SK-N-SH (cell line): ENCODE results near the gene ADAP1. TPM values are rescaled to one million over a fixed set of nuclear protein-coding genes. Genes with fewer than 3 reads are reported as not detected.

Source experiments
- CTCF ChIA-PET: fragments of 300-600, 350-600 bp; formaldehyde crosslinking; extraction: SDS; loops from one replicate; lab custom pipeline; 2021; lab: Yijun Ruan, JAX
- POLR2A ChIA-PET: fragments of 350-600 bp; sonication (Branson Sonifier 250); formaldehyde crosslinking; extraction: SDS; loops from one replicate; lab custom pipeline; 2020; ENCODE audit warnings: antibody characterized with exemption, inconsistent platforms; lab: Yijun Ruan, JAX
- DNase-seq: peaks from one replicate; pipeline ENCODE4 v3.0.0; 2012
- H2AFZ ChIP-seq: fragments of 200-600 bp; sonication (generic); 2 replicates; pipeline ENCODE4 v1.8.1; 2016; ENCODE audit warnings: antibody characterized with exemption, mild to moderate bottlenecking, low read depth
- H3F3A ChIP-seq: fragments of 200-600 bp; sonication (generic); replicated peaks from 2 replicates; pipeline ENCODE3; 2016; ENCODE audit warnings: antibody characterized with exemption, mild to moderate bottlenecking; ENCODE audit not compliant: insufficient read depth
- H3K27ac ChIP-seq, 2 experiments: fragments of 200-500 bp in 1 of 2; fragments of 200-600 bp in 1 of 2; sonication (Bioruptor generic) in 1 of 2; sonication (generic), shearing (Covaris generic) in 1 of 2; 2 replicates each; pipeline versions ENCODE4 v1.5.1 to v1.6.1; 2014 to 2016; ENCODE audit warnings: low read depth in 2 of 2, inconsistent platforms in 1 of 2, low read length in 1 of 2, mild to moderate bottlenecking in 1 of 2, mixed read lengths in 1 of 2
- H3K27me3 ChIP-seq: fragments of 200-600 bp; sonication (generic), shearing (Covaris generic); 2 replicates; pipeline ENCODE4 v1.6.1; 2016; ENCODE audit warnings: mixed run types; ENCODE audit not compliant: insufficient read depth
- H3K36me3 ChIP-seq, 2 experiments: fragments of 200-500 bp in 1 of 2; fragments of 200-600 bp in 1 of 2; sonication (Bioruptor generic) in 1 of 2; sonication (generic) in 1 of 2; replicated peaks in 1 of 2; 2 replicates each; pipeline versions ENCODE3 to v1.5.1; 2014 to 2016; ENCODE audit warnings: low read length in 1 of 2, mild to moderate bottlenecking in 1 of 2; ENCODE audit not compliant: insufficient read depth in 2 of 2, control insufficient read depth in 1 of 2
- H3K4me1 ChIP-seq, 2 experiments: fragments of 200-500 bp in 1 of 2; fragments of 200-600 bp in 1 of 2; sonication (Bioruptor generic) in 1 of 2; sonication (generic), shearing (Covaris generic) in 1 of 2; 2 replicates each; pipeline versions ENCODE4 v1.5.1 to v1.6.1; 2014 to 2016; ENCODE audit warnings: low read depth in 1 of 2, low read length in 1 of 2, mixed run types in 1 of 2; ENCODE audit not compliant: insufficient read depth in 2 of 2, control insufficient read depth in 1 of 2
- H3K4me2 ChIP-seq: fragments of 200-600 bp; sonication (generic), shearing (Covaris generic); 2 replicates; pipeline ENCODE4 v1.6.1; 2017; ENCODE audit warnings: mixed run types
- H3K4me3 ChIP-seq, 2 experiments: fragments of 200-500 bp in 1 of 2; fragments of 200-600 bp in 1 of 2; sonication (Bioruptor generic) in 1 of 2; sonication (generic), shearing (Covaris generic) in 1 of 2; 2 replicates each; pipeline versions ENCODE4 v1.5.1 to v1.8.1; 2014 to 2016; ENCODE audit warnings: low read depth in 2 of 2, inconsistent platforms in 1 of 2, low read length in 1 of 2, mild to moderate bottlenecking in 1 of 2, mixed read lengths in 1 of 2, moderate library complexity in 1 of 2
- H3K79me2 ChIP-seq: fragments of 200-600 bp; sonication (generic); 2 replicates; pipeline ENCODE4 v1.8.1; 2017; ENCODE audit warnings: mild to moderate bottlenecking; ENCODE audit not compliant: insufficient read depth
- H3K9ac ChIP-seq: fragments of 200-600 bp; sonication (generic); 2 replicates; pipeline ENCODE4 v1.6.1; 2017; ENCODE audit warnings: mixed run types
- H3K9me2 ChIP-seq: fragments of 200-600 bp; sonication (generic); 2 replicates; pipeline ENCODE4 v1.6.1; 2017; ENCODE audit warnings: mixed run types
- H3K9me3 ChIP-seq: fragments of 200-600 bp; sonication (generic); 2 replicates; pipeline ENCODE4 v1.6.1; 2017; ENCODE audit warnings: mixed run types, mild to moderate bottlenecking, moderate library complexity
- H4K20me1 ChIP-seq: fragments of 200-600 bp; sonication (generic); 2 replicates; pipeline ENCODE4 v1.6.1; 2017; ENCODE audit warnings: mild to moderate bottlenecking, mixed run types; ENCODE audit not compliant: insufficient read depth
- CHD2 ChIP-seq: fragments of 150-350 bp; IDR thresholded peaks from 2 replicates; pipeline ENCODE4 v1.6.1; 2018; ENCODE audit warnings: low read length; ENCODE audit not compliant: partially characterized antibody
- ELF1 ChIP-seq: IDR thresholded peaks from 2 replicates; pipeline ENCODE4 v1.4.0; 2012
- EP300 ChIP-seq, 2 experiments: IDR thresholded peaks; 2 replicates each; pipeline versions ENCODE4 v1.4.0 to v1.6.1; 2012; ENCODE audit warnings: borderline replicate concordance in 1 of 2, low read depth in 1 of 2, low read length in 1 of 2
- EZH2phosphoT487 ChIP-seq: fragments of 200-600 bp; sonication (generic); IDR thresholded peaks from 2 replicates; pipeline ENCODE4 v1.6.1; 2017; ENCODE audit warnings: low read depth, mixed run types, mild to moderate bottlenecking, antibody characterized with exemption, moderate library complexity, borderline replicate concordance
- FOSL2 ChIP-seq: IDR thresholded peaks from 2 replicates; pipeline ENCODE4 v1.4.0; 2012; ENCODE audit warnings: low read depth, mild to moderate bottlenecking, moderate library complexity, borderline replicate concordance
- FOXJ3 ChIP-seq: sonication (generic); formaldehyde crosslinking; IDR thresholded peaks from 2 replicates; pipeline ENCODE4 v1.5.1; 2020; ENCODE audit warnings: mild to moderate bottlenecking, missing genetic modification reagents
- FOXM1 ChIP-seq: IDR thresholded peaks from 2 replicates; pipeline ENCODE4 v1.4.0; 2012; ENCODE audit warnings: low read depth, mild to moderate bottlenecking
- GABPA ChIP-seq: IDR thresholded peaks from 2 replicates; pipeline ENCODE4 v1.4.0; 2012; ENCODE audit warnings: low read depth, mild to moderate bottlenecking
- JUND ChIP-seq: IDR thresholded peaks from 2 replicates; pipeline ENCODE4 v1.4.0; 2012
- MEF2A ChIP-seq: IDR thresholded peaks from 2 replicates; pipeline ENCODE4 v1.4.0; 2012; ENCODE audit warnings: low read depth, borderline replicate concordance
- MXI1 ChIP-seq: IDR thresholded peaks from 2 replicates; pipeline ENCODE4 v1.6.1; 2012; ENCODE audit warnings: mild to moderate bottlenecking, low read depth, low read length, improper control_type of control experiment
- NFIC ChIP-seq: IDR thresholded peaks from 2 replicates; pipeline ENCODE4 v1.4.0; 2012; ENCODE audit warnings: borderline replicate concordance
- NRF1 ChIP-seq: IDR thresholded peaks from 2 replicates; pipeline ENCODE4 v1.6.1; 2012; ENCODE audit warnings: low read depth, mild to moderate bottlenecking, low read length
- POLR2AphosphoS5 ChIP-seq: IDR thresholded peaks from 2 replicates; pipeline ENCODE4 v1.6.1; 2012; ENCODE audit warnings: low read depth, low read length
- RAD21 ChIP-seq: IDR thresholded peaks from 2 replicates; pipeline ENCODE4 v1.6.1; 2012; ENCODE audit warnings: mild to moderate bottlenecking, low read length
- RFX5 ChIP-seq: IDR thresholded peaks from 2 replicates; pipeline ENCODE4 v1.6.1; 2012; ENCODE audit warnings: mild to moderate bottlenecking, improper control_type of control experiment, low read length
- SMC3 ChIP-seq: IDR thresholded peaks from 2 replicates; pipeline ENCODE4 v1.6.1; 2012; ENCODE audit warnings: low read depth, low read length, improper control_type of control experiment
- TAF1 ChIP-seq: IDR thresholded peaks from 2 replicates; pipeline ENCODE4 v1.6.1; 2012; ENCODE audit warnings: low read depth, mild to moderate bottlenecking, low read length, moderate library complexity, borderline replicate concordance
- TCF12 ChIP-seq: IDR thresholded peaks from 2 replicates; pipeline ENCODE4 v1.4.0; 2012
- TEAD4 ChIP-seq: IDR thresholded peaks from 2 replicates; pipeline ENCODE4 v1.4.0; 2012; ENCODE audit warnings: mild to moderate bottlenecking, borderline replicate concordance; ENCODE audit not compliant: insufficient read depth
- YY1 ChIP-seq: IDR thresholded peaks from 2 replicates; pipeline ENCODE4 v1.4.0; 2012; ENCODE audit warnings: low read depth, mild to moderate bottlenecking
- WGBS: methylation state at CpG from one replicate; pipeline ENCODE4 v1.1.6; 2017; ENCODE audit warnings: low lambda C conversion rate; 5-methylcytosine and 5-hydroxymethylcytosine counted together
- polyA plus RNA-seq, 3 experiments: library from polyadenylated mRNA; depleted of rRNA; stranded (reverse); fragments of >200 nt; gene quantifications; 2 replicates each; pipeline ENCODE4 v1.2.3, GENCODE V29; 2012
- TF ChIP-seq, protein P1 (sequence below): IDR thresholded peaks from 2 replicates; pipeline ENCODE4; 2012
- TF ChIP-seq, protein P2 (sequence below): fragments of 150-350 bp; IDR thresholded peaks from 2 replicates; pipeline ENCODE4 v1.6.1; 2017; ENCODE audit warnings: antibody characterized with exemption, low read length, low read depth, borderline replicate concordance
- TF ChIP-seq, protein P3 (sequence below): IDR thresholded peaks from 2 replicates; pipeline ENCODE4 v1.6.1; 2012; ENCODE audit warnings: mild to moderate bottlenecking, low read depth, low read length, moderate library complexity
- TF ChIP-seq, protein P4 (sequence below): IDR thresholded peaks from 2 replicates; pipeline ENCODE4 v1.4.0; 2012; ENCODE audit warnings: low read depth
- TF ChIP-seq, protein P5 (sequence below): fragments of 150-350 bp; IDR thresholded peaks from 2 replicates; pipeline ENCODE4 v1.6.1; 2016; ENCODE audit warnings: mild to moderate bottlenecking, low read depth, low read length

ADAP1 gene
- polyA plus RNA-seq, 1 of the 3 experiments (the other 2 are of a cell fraction), result 3.2 TPM

DNA sequence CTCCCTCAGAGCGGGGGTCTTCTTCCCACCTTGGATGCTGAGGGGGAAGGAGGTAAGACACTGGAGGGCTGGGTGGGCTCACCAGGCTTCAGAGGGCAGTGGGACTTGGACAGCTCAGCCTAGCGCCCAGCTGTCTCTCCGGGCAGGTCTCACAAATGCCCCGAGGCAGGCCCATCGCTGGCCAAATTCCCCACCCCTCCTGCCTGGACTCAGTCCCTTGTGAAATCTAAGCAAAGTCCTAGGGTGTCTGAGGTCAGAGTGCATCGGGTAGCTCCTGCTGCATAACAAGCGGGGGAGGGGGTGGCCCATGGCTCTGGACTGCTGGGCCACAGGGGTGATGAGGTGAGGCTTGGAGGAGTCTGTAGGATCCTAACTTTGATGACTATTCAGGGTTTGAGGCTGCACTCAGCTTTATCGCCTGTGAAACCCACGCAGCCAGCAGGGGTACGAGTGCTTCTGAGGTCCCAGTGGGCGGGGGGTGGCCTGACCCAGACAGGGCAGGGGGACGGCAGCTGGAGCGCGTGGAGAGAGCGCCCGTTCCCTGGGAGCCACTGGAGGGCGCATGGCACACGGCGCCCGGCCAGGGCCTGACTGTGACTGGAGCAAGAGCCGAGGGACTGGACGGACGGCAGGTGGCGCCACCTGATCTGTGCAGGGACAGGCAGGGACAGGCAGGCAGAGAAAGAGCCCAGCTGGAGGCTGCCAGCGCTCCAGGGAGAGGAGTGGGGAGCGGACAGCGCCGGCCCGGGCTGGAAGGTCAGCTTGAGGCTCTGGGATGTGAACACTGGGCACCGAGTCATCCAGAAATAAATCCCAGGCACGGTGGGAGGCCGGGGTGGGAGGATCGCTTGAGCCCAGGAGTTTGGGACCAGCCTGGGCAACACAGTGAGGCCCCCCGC lies 38.5 kb upstream of the ADAP1 start:
- no peaks in the 10 kb centered on the region for H3K9me3 ChIP-seq
- peaks cover 10% of the 10 kb centered on the region for H3F3A ChIP-seq
- no peak overlapping the region for H3K9ac ChIP-seq
- WGBS, result 35% methylated on average over 22 of the region's 34 CpGs
- H3K4me3 ChIP-seq, result peak overlapping the region in 1 of 2 experiments; percentile 24; a peak in 1 of 4 replicates
- H3K27ac ChIP-seq, result no peak overlapping the region
- no peaks in the 10 kb centered on the region for H3K79me2 ChIP-seq
- H2AFZ ChIP-seq, result no peak overlapping the region
- H3K4me1 ChIP-seq, result peaks cover 3 to 7% of the 10 kb centered on the region in 2 experiments; a peak in 2 of 4 replicates
- peaks cover 0 to 27% of the 10 kb centered on the region in 2 experiments for H3K36me3 ChIP-seq
- no peaks in the 10 kb centered on the region for H3K9me2 ChIP-seq
- no peaks in the 10 kb centered on the region for H3K27me3 ChIP-seq
- peaks cover 4% of the 10 kb centered on the region; the same call in 1 of the 2 replicates for H4K20me1 ChIP-seq
- ChIA-PET POLR2A (interaction anchor here (1.0 to 1.6 kb wide), 4 partner anchors 34 to 149 kb away, joined by 3 to 9 read pairs (median 8); a partner anchor contains a TSS), CTCF (interaction anchor here (0.6 to 11.2 kb wide), 82 partner anchors 8 to 666 kb away, joined by 3 to 756 read pairs (median 8); partner anchors contain the start of genes COX19, CYP2W1, GPER1 and GPR146)
- H3K4me2 ChIP-seq, result no peak overlapping the region
- peak; percentile 98 for DNase-seq
- TF ChIP-seq, protein P1, sequence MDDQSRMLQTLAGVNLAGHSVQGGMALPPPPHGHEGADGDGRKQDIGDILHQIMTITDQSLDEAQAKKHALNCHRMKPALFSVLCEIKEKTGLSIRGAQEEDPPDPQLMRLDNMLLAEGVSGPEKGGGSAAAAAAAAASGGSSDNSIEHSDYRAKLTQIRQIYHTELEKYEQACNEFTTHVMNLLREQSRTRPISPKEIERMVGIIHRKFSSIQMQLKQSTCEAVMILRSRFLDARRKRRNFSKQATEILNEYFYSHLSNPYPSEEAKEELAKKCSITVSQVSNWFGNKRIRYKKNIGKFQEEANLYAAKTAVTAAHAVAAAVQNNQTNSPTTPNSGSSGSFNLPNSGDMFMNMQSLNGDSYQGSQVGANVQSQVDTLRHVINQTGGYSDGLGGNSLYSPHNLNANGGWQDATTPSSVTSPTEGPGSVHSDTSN, result no peak
- TF ChIP-seq RFX5 (no peak), NRF1 (peak; percentile 50; the same call in 1 of the 2 replicates), NFIC (no peak), TEAD4 (no peak), MXI1 (peak; percentile 87), YY1 (no peak), ELF1 (no peak), FOSL2 (no peak), EZH2phosphoT487 (no peak), FOXM1 (no peak), GABPA (no peak), JUND (no peak), TAF1 (0 out of 2 replicates have a peak, but pooled peaks have one; percentile 33), SMC3 (peak; percentile 100), MEF2A (no peak), POLR2AphosphoS5 (peak; percentile 60), CHD2 (peak; percentile 92), EP300 (IDR thresholded peaks at IDR 0.05; ENCODE audit: borderline replicate concordance in 1 of 2, low read depth in 1 of 2, low read length in 1 of 2) (0 out of 4 replicates have a peak, but pooled peaks of 1 of the 2 experiments have one; percentile 17), FOXJ3 (no peak), RAD21 (peak; percentile 100), TCF12 (no peak)
- TF ChIP-seq, protein P2, sequence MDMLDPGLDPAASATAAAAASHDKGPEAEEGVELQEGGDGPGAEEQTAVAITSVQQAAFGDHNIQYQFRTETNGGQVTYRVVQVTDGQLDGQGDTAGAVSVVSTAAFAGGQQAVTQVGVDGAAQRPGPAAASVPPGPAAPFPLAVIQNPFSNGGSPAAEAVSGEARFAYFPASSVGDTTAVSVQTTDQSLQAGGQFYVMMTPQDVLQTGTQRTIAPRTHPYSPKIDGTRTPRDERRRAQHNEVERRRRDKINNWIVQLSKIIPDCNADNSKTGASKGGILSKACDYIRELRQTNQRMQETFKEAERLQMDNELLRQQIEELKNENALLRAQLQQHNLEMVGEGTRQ, result peak; percentile 24; the same call in 1 of the 2 replicates
- TF ChIP-seq, protein P3, sequence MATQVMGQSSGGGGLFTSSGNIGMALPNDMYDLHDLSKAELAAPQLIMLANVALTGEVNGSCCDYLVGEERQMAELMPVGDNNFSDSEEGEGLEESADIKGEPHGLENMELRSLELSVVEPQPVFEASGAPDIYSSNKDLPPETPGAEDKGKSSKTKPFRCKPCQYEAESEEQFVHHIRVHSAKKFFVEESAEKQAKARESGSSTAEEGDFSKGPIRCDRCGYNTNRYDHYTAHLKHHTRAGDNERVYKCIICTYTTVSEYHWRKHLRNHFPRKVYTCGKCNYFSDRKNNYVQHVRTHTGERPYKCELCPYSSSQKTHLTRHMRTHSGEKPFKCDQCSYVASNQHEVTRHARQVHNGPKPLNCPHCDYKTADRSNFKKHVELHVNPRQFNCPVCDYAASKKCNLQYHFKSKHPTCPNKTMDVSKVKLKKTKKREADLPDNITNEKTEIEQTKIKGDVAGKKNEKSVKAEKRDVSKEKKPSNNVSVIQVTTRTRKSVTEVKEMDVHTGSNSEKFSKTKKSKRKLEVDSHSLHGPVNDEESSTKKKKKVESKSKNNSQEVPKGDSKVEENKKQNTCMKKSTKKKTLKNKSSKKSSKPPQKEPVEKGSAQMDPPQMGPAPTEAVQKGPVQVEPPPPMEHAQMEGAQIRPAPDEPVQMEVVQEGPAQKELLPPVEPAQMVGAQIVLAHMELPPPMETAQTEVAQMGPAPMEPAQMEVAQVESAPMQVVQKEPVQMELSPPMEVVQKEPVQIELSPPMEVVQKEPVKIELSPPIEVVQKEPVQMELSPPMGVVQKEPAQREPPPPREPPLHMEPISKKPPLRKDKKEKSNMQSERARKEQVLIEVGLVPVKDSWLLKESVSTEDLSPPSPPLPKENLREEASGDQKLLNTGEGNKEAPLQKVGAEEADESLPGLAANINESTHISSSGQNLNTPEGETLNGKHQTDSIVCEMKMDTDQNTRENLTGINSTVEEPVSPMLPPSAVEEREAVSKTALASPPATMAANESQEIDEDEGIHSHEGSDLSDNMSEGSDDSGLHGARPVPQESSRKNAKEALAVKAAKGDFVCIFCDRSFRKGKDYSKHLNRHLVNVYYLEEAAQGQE, result no peak
- TF ChIP-seq, protein P4, sequence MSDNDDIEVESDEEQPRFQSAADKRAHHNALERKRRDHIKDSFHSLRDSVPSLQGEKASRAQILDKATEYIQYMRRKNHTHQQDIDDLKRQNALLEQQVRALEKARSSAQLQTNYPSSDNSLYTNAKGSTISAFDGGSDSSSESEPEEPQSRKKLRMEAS, result peak; percentile 87
- TF ChIP-seq, protein P5, sequence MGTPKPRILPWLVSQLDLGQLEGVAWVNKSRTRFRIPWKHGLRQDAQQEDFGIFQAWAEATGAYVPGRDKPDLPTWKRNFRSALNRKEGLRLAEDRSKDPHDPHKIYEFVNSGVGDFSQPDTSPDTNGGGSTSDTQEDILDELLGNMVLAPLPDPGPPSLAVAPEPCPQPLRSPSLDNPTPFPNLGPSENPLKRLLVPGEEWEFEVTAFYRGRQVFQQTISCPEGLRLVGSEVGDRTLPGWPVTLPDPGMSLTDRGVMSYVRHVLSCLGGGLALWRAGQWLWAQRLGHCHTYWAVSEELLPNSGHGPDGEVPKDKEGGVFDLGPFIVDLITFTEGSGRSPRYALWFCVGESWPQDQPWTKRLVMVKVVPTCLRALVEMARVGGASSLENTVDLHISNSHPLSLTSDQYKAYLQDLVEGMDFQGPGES, result no peak
